Endothelial cell of umbilical vein (primary cell): ENCODE results near the gene FBXO33. TPM values are rescaled to one million over a fixed set of nuclear protein-coding genes. Genes with fewer than 3 reads are reported as not detected.

Source experiments
- BruUV-seq: library from RNA; stranded (reverse); fragments of 400-500 nt; replicated peaks from 2 replicates; lab custom pipeline; 2021; lab: Mats Ljungman, UMichigan
- CTCF ChIA-PET: fragments of 300-600, 350-600 bp; sonication (Branson Sonifier 250); formaldehyde crosslinking; loops from one replicate; lab custom pipeline; 2021; ENCODE audit warnings: antibody characterized with exemption, inconsistent platforms; lab: Charles Lee
- POLR2A ChIA-PET: fragments of 300-600, 350-600 bp; sonication (Branson Sonifier 250); formaldehyde crosslinking; loops from one replicate; lab custom pipeline; 2021; ENCODE audit warnings: antibody characterized with exemption, inconsistent platforms; lab: Charles Lee
- DNase-seq: peaks from one replicate; pipeline ENCODE4 v3.0.0-alpha.2; 2011; ENCODE audit warnings: low read depth, low spot score
- FAIRE-seq: peaks from 2 replicates; lab custom pipeline; 2011; peaks lifted over from hg19 to GRCh38; lab: Jason Lieb, UNC
- H2AFZ ChIP-seq: 2 replicates; pipeline ENCODE4 v1.6.0; 2012; ENCODE audit warnings: low read depth, low read length, control low read depth, inconsistent platforms
- H3K27ac ChIP-seq: 2 replicates; pipeline ENCODE4 v1.5.1; 2011; ENCODE audit warnings: low read depth, mild to moderate bottlenecking, control low read depth, low read length, moderate library complexity; ENCODE audit not compliant: insufficient read depth
- H3K27me3 ChIP-seq, 2 experiments: 2 replicates each; pipeline versions ENCODE4 v1.6.0 to v1.6.1; 2011; ENCODE audit warnings: low read length in 2 of 2, mixed read lengths in 1 of 2; ENCODE audit not compliant: control insufficient read depth in 2 of 2, insufficient read depth in 2 of 2
- H3K36me3 ChIP-seq, 2 experiments: 2 replicates in 1 of 2; 3 replicates in 1 of 2; pipeline ENCODE4 v1.5.1; 2011; ENCODE audit warnings: low read length in 2 of 2, mild to moderate bottlenecking in 1 of 2, moderate library complexity in 1 of 2; ENCODE audit not compliant: control insufficient read depth in 2 of 2, insufficient read depth in 2 of 2; ENCODE audit errors: extremely low read depth in 1 of 2
- H3K4me1 ChIP-seq: 3 replicates; pipeline ENCODE4 v1.5.1; 2011; ENCODE audit warnings: mild to moderate bottlenecking, low read length; ENCODE audit not compliant: control insufficient read depth, insufficient read depth; ENCODE audit errors: extremely low read depth
- H3K4me2 ChIP-seq: 2 replicates; pipeline ENCODE4 v1.6.1; 2011; ENCODE audit warnings: low read length, control low read depth, mixed read lengths; ENCODE audit not compliant: insufficient read depth
- H3K4me3 ChIP-seq, 3 experiments: fragments of 200-600 bp in 1 of 3; sonication (generic), shearing (Covaris generic) in 1 of 3; replicated peaks in 1 of 3; 2 replicates each; pipeline ENCODE4 v1.5.1; 2011 to 2016; ENCODE audit warnings: control low read depth in 3 of 3, low read length in 3 of 3, mild to moderate bottlenecking in 2 of 3, inconsistent platforms in 1 of 3, low read depth in 1 of 3, moderate library complexity in 1 of 3; ENCODE audit not compliant: insufficient read depth in 1 of 3
- H3K79me2 ChIP-seq: 2 replicates; pipeline ENCODE4 v1.6.0; 2012; ENCODE audit warnings: low read length, inconsistent platforms; ENCODE audit not compliant: control insufficient read depth, insufficient read depth
- H3K9ac ChIP-seq: replicated peaks from 2 replicates; pipeline ENCODE3; 2011; ENCODE audit warnings: low read length, control low read depth; ENCODE audit not compliant: insufficient read depth; ENCODE audit errors: extremely low read depth
- H3K9me1 ChIP-seq: replicated peaks from 3 replicates; pipeline ENCODE4 v1.6.0; 2011; ENCODE audit warnings: mild to moderate bottlenecking, low read length; ENCODE audit not compliant: control insufficient read depth, insufficient read depth; ENCODE audit errors: extremely low read depth
- H3K9me3 ChIP-seq: replicated peaks from 2 replicates; pipeline ENCODE4 v1.5.1; 2012; ENCODE audit warnings: low read length, inconsistent platforms; ENCODE audit not compliant: control insufficient read depth, insufficient read depth
- H4K20me1 ChIP-seq: replicated peaks from 2 replicates; pipeline ENCODE3; 2011; ENCODE audit warnings: mild to moderate bottlenecking, low read length; ENCODE audit not compliant: control insufficient read depth, insufficient read depth; ENCODE audit errors: extremely low read depth
- CTCF ChIP-seq, 2 donors: IDR thresholded peaks; 1 replicate in 1 of 2; 2 replicates in 1 of 2; pipeline ENCODE4 v1.5.1; 2011; ENCODE audit warnings: low read length in 2 of 2, mild to moderate bottlenecking in 2 of 2, moderate library complexity in 2 of 2, control low read depth in 1 of 2, inconsistent platforms in 1 of 2, low read depth in 1 of 2; ENCODE audit not compliant: insufficient read depth in 1 of 2; ENCODE audit errors: extremely low read depth in 1 of 2
- EZH2 ChIP-seq: IDR thresholded peaks from 2 replicates; pipeline ENCODE4 v1.6.1; 2012; ENCODE audit warnings: borderline replicate concordance, low read depth, mild to moderate bottlenecking, moderate library complexity, low read length, inconsistent platforms; ENCODE audit not compliant: severe bottlenecking
- FOS ChIP-seq: IDR thresholded peaks from 2 replicates; pipeline ENCODE4 v1.6.1; 2011; ENCODE audit warnings: mild to moderate bottlenecking, low read length, moderate library complexity, borderline replicate concordance; ENCODE audit not compliant: insufficient read depth
- GATA2 ChIP-seq: IDR thresholded peaks from 2 replicates; pipeline ENCODE4 v1.7.0; 2011; ENCODE audit warnings: low read depth, mild to moderate bottlenecking, moderate library complexity, mixed read lengths, low read length; ENCODE audit not compliant: insufficient read length, insufficient read depth
- JUN ChIP-seq: IDR thresholded peaks from 2 replicates; pipeline ENCODE4 v1.6.1; 2011; ENCODE audit warnings: borderline replicate concordance, low read depth; ENCODE audit not compliant: insufficient read length, insufficient read depth
- MAX ChIP-seq: IDR thresholded peaks from 2 replicates; pipeline ENCODE4 v1.6.1; 2011; ENCODE audit not compliant: insufficient read depth, insufficient read length
- MYC ChIP-seq: IDR thresholded peaks from one replicate; pipeline ENCODE4 v1.6.1; 2011; ENCODE audit warnings: mild to moderate bottlenecking, low read depth, low read length
- POLR2A ChIP-seq: IDR thresholded peaks from 2 replicates; pipeline ENCODE4 v1.6.1; 2012; ENCODE audit warnings: low read depth, mild to moderate bottlenecking, control low read depth, low read length
- POLR2AphosphoS5 ChIP-seq: IDR thresholded peaks from 2 replicates; pipeline ENCODE4 v1.6.1; 2012; ENCODE audit warnings: low read depth, mild to moderate bottlenecking, control low read depth, low read length, moderate library complexity; ENCODE audit not compliant: insufficient read depth
- dilution Hi-C: fragments of 300-500 bp; cut with MboI; formaldehyde crosslinking; loops from one replicate; pipeline ENCODE4 v1.15.0; 2019; ENCODE audit warnings: low sequenced_read_pairs; ENCODE audit not compliant: extremely low pct_ligation_motif_present
- intact Hi-C: fragments of 100-400 bp; cut with micrococcal nuclease; formaldehyde crosslinking; loops from one replicate; pipeline ENCODE4 v1.10.0; 2022
- polyA plus RNA-seq, 4 experiments: library from polyadenylated mRNA; depleted of rRNA in 3 of 4; stranded (reverse) in 3 of 4; unstranded in 1 of 4; fragments of >200 nt; gene quantifications; 2 replicates each; pipeline versions ENCODE4 v1.2.1 to v1.2.3, GENCODE V29; 2011 to 2012; ENCODE audit warnings: missing spikeins in 1 of 4
- total RNA-seq: library from RNA; stranded (reverse); gene quantifications from 2 replicates; pipeline ENCODE4 v1.2.3, GENCODE V29; 2021

The FBXO33 gene
- total and polyA plus RNA-seq, 2 donors (not counting 3 experiments of a cell fraction or from before 2014, with no cell fraction given) = 4.2 to 5.0 TPM

GRCh38 chr14:39422243-39422642 is 10.0 kb downstream of the FBXO33 start:
- Histone ChIP-seq H3K9me3 (no peaks in the 10 kb centered on the region), H3K4me1 (peaks cover 12% of the 10 kb centered on the region), H3K27ac (no peak overlapping the region), H4K20me1 (no peaks in the 10 kb centered on the region), H3K4me2 (no peak overlapping the region), H3K9ac (no peak overlapping the region), H3K27me3 (no peaks in the 10 kb centered on the region), H2AFZ (no peak overlapping the region), H3K36me3 (no peaks in the 10 kb centered on the region), H3K9me1 (no peaks in the 10 kb centered on the region), H3K4me3 (no peak overlapping the region), H3K79me2 (peaks cover 17% of the 10 kb centered on the region)
- ChIA-PET CTCF (interaction anchor here (0.6 kb wide), 1 partner anchor 24 kb away, joined by 3 read pairs; no protein-coding TSS in a partner anchor), POLR2A (no interaction called here)
- intact Hi-C loops = no loop called here
- dilution Hi-C loops = no loop called here
- DNase-seq (no peak), FAIRE-seq (no peak)
- no TSS peak for BruUV-seq
- no peak for TF ChIP-seq JUN
- TF ChIP-seq FOS = no peak
- TF ChIP-seq CTCF (IDR thresholded peaks at IDR 0.05; ENCODE audit: extremely low read depth in 1 of 2, insufficient read depth in 1 of 2, low read depth in 1 of 2, low read length in 2 of 2) = no peak
- no peak for TF ChIP-seq MYC
- no peak for TF ChIP-seq POLR2A
- no peak for TF ChIP-seq GATA2
- no peak for TF ChIP-seq MAX
- TF ChIP-seq EZH2 = no peak
- no peak for TF ChIP-seq POLR2AphosphoS5
